ENCODE results near the gene SYT17. TPM values are rescaled to one million over a fixed set of nuclear protein-coding genes. Genes with fewer than 3 reads are reported as not detected.

SYT17 gene
- total RNA-seq, 1 experiment from 2014 or later = 10.3 TPM

DNA sequence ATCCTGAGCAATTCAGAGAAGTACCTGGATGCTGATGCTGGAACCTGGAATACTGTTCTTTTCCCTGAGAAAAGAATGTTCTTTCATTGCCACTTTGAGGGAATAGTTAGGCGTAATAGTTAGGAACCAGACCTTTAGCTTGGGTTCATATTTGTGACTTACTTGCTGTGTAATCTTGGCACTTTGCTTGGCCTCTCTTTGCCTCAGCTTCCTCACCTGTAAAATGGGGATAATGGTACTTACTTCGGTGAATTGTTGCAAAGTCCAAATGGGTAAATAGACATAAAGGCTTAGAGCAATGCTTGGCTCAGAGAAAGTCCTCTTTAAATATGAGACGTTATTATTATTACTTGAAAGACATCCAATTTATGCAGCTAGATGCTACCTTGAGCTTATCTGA is 62.5 kb downstream of the SYT17 start:
- Histone ChIP-seq H3K27me3 (ENCODE audit: insufficient read depth, low read length) (no peaks in the 10 kb centered on the region), H3K79me2 (ENCODE audit: insufficient read depth, low read length) (no peaks in the 10 kb centered on the region), H3K4me3 (replicated peaks in 1 of 2; ENCODE audit: low read depth in 1 of 2, low read length in 2 of 2) (no peak overlapping the region), H3K9me2 (ENCODE audit: insufficient read depth) (no peaks in the 10 kb centered on the region), H3K9ac (ENCODE audit: low read length) (no peak overlapping the region), H3K27ac (ENCODE audit: low read depth, low read length) (no peak overlapping the region), H2AFZ (ENCODE audit: low read depth, low read length, poor library complexity, severe bottlenecking) (no peak overlapping the region), H3K4me1 (ENCODE audit: control insufficient read depth in 1 of 2, insufficient read depth in 2 of 2, low read length in 2 of 2) (peaks cover 0 to 4% of the 10 kb centered on the region in 2 experiments; a peak in 1 of 4 replicates), H3K36me3 (ENCODE audit: control insufficient read depth in 1 of 2, insufficient read depth in 2 of 2, low read length in 2 of 2) (peaks cover 3 to 6% of the 10 kb centered on the region in 2 experiments; a peak in 3 of 4 replicates), H3K4me2 (ENCODE audit: low read length) (no peak overlapping the region), H3K9me3 (ENCODE audit: control insufficient read depth in 1 of 2, insufficient read depth in 1 of 2, low read depth in 1 of 2, low read length in 2 of 2) (peaks cover 0 to 6% of the 10 kb centered on the region in 2 experiments; a peak in 3 of 4 replicates), H4K20me1 (ENCODE audit: insufficient read depth) (no peaks in the 10 kb centered on the region)
- ChIA-PET CTCF (no interaction called here), POLR2A (no interaction called here), RAD21 (ENCODE audit: low non-redundant PET in 1 of 2, low total read pairs in 2 of 2, uncharacterized antibody in 2 of 2, unreplicated experiment in 2 of 2) (no interaction called here)
- ATAC-seq (no peak), DNase-seq (ENCODE audit: low read depth, low spot score) (no peak)
- BruUV-seq (replicated peaks) = no TSS peak
- intact Hi-C loops (cut with micrococcal nuclease) = no loop called here
- TF ChIP-seq POLR2A (IDR thresholded peaks at IDR 0.05; ENCODE audit: borderline replicate concordance, extremely low read depth, insufficient read depth, insufficient read length) = no peak
- TF ChIP-seq SP1 (IDR thresholded peaks at IDR 0.05; ENCODE audit: low read depth) = no peak
- no peak for TF ChIP-seq ELF1 (IDR thresholded peaks at IDR 0.05; ENCODE audit: borderline replicate concordance, low read depth)
- no peak for TF ChIP-seq TCF7L2 (IDR thresholded peaks at IDR 0.05; ENCODE audit: borderline replicate concordance, extremely low read depth, insufficient read depth, insufficient read length)
- no peak for TF ChIP-seq EZH2 (IDR thresholded peaks at IDR 0.05)
- TF ChIP-seq CBX3 (IDR thresholded peaks at IDR 0.05; ENCODE audit: low read depth) = no peak
- TF ChIP-seq, protein P1, sequence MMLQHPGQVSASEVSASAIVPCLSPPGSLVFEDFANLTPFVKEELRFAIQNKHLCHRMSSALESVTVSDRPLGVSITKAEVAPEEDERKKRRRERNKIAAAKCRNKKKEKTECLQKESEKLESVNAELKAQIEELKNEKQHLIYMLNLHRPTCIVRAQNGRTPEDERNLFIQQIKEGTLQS (IDR thresholded peaks at IDR 0.05) = no peak
- TF ChIP-seq YY1 (IDR thresholded peaks at IDR 0.05; ENCODE audit: extremely low read depth, insufficient replicate concordance, low read depth, low read length) = no peak
- no peak for TF ChIP-seq EGR1 (IDR thresholded peaks at IDR 0.05; ENCODE audit: low read depth)
- no peak for TF ChIP-seq POLR2AphosphoS5 (IDR thresholded peaks at IDR 0.05; ENCODE audit: low read depth, low read length)

GRCh38 chr16:19231881-19232280 is 63.8 kb downstream of the SYT17 start:
- CTCF ChIA-PET = no interaction called here

More at GRCh38 chr16:19231881-19232280, 63.8 kb downstream of the SYT17 start:
- RAD21 ChIA-PET (ENCODE audit: low non-redundant PET in 1 of 2, low total read pairs in 2 of 2, uncharacterized antibody in 2 of 2, unreplicated experiment in 2 of 2) = no interaction called here
- BruUV-seq (replicated peaks) = no TSS peak
- POLR2A ChIA-PET = interaction anchor here (1.1 kb wide), 1 partner anchor 8 kb away, joined by 3 read pairs; no protein-coding TSS in a partner anchor
- Histone ChIP-seq H2AFZ (ENCODE audit: low read depth, low read length, poor library complexity, severe bottlenecking) (no peak overlapping the region), H3K79me2 (ENCODE audit: insufficient read depth, low read length) (no peaks in the 10 kb centered on the region), H3K27ac (ENCODE audit: low read depth, low read length) (no peak overlapping the region), H3K4me2 (ENCODE audit: low read length) (no peak overlapping the region), H3K4me1 (ENCODE audit: control insufficient read depth in 1 of 2, insufficient read depth in 2 of 2, low read length in 2 of 2) (peaks cover 0 to 4% of the 10 kb centered on the region in 2 experiments; a peak in 1 of 4 replicates), H3K9me3 (ENCODE audit: control insufficient read depth in 1 of 2, insufficient read depth in 1 of 2, low read depth in 1 of 2, low read length in 2 of 2) (peaks cover 0 to 14% of the 10 kb centered on the region in 2 experiments; a peak in 3 of 4 replicates), H4K20me1 (ENCODE audit: insufficient read depth) (no peaks in the 10 kb centered on the region), H3K36me3 (ENCODE audit: control insufficient read depth in 1 of 2, insufficient read depth in 2 of 2, low read length in 2 of 2) (no peaks in the 10 kb centered on the region; a peak in 1 of 4 replicates), H3K4me3 (replicated peaks in 1 of 2; ENCODE audit: low read depth in 1 of 2, low read length in 2 of 2) (no peak overlapping the region), H3K9ac (ENCODE audit: low read length) (no peak overlapping the region), H3K9me2 (ENCODE audit: insufficient read depth) (no peaks in the 10 kb centered on the region), H3K27me3 (ENCODE audit: insufficient read depth, low read length) (no peaks in the 10 kb centered on the region)
- ATAC-seq (no peak), DNase-seq (ENCODE audit: low read depth, low spot score) (no peak)
- intact Hi-C loops (cut with micrococcal nuclease) = no loop called here
- TF ChIP-seq EZH2 (IDR thresholded peaks at IDR 0.05) = no peak
- TF ChIP-seq JUND (IDR thresholded peaks at IDR 0.05) = no peak
- TF ChIP-seq FOSL1 (IDR thresholded peaks at IDR 0.05; ENCODE audit: low read depth) = no peak
